Measurements from ENCODE around the gene FNIP2.

FNIP2 gene

GRCh38 chr4:158768555-158769174, at the start of gene FNIP2:
Gene FNIP2 (plus strand): TSS chr4:158769026. CDS start chr4:158769213, 187 bp downstream.
- Histone ChIP-seq H3K4me1 (ENCODE audit: low read depth, poor library complexity, severe bottlenecking) (peaks cover 21% of the 10 kb centered on the region), H3K79me2 (ENCODE audit: insufficient read depth, low read depth) (peaks cover 35% of the 10 kb centered on the region; the same call in 1 of the 2 replicates), H3K27me3 (ENCODE audit: insufficient read depth, low read depth) (no peaks in the 10 kb centered on the region; the same call in 1 of the 2 replicates), H4K20me1 (ENCODE audit: insufficient read depth) (no peaks in the 10 kb centered on the region), H3K4me2 (peak within 1 kb of the TSS; percentile 97), H2AFZ (ENCODE audit: low read depth) (peak within 1 kb of the TSS; percentile 94), H3K9ac (peak within 1 kb of the TSS; percentile 67), H3K4me3 (IDR thresholded peaks at IDR 0.05; ENCODE audit: insufficient read depth, low read depth, low read length) (no peak within 1 kb of the TSS), H3K27ac (peak within 1 kb of the TSS; percentile 33), H3K36me3 (ENCODE audit: insufficient read depth) (no peaks in the 10 kb centered on the region)
- TF ChIP-seq, protein P1, sequence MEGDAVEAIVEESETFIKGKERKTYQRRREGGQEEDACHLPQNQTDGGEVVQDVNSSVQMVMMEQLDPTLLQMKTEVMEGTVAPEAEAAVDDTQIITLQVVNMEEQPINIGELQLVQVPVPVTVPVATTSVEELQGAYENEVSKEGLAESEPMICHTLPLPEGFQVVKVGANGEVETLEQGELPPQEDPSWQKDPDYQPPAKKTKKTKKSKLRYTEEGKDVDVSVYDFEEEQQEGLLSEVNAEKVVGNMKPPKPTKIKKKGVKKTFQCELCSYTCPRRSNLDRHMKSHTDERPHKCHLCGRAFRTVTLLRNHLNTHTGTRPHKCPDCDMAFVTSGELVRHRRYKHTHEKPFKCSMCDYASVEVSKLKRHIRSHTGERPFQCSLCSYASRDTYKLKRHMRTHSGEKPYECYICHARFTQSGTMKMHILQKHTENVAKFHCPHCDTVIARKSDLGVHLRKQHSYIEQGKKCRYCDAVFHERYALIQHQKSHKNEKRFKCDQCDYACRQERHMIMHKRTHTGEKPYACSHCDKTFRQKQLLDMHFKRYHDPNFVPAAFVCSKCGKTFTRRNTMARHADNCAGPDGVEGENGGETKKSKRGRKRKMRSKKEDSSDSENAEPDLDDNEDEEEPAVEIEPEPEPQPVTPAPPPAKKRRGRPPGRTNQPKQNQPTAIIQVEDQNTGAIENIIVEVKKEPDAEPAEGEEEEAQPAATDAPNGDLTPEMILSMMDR (conservative IDR thresholded peaks at IDR 0.05; ENCODE audit: low read depth, low read length), result no peak

- no peak overlapping the region for H3K9ac ChIP-seq
- H3K36me3 ChIP-seq (ENCODE audit: insufficient read depth), result no peaks in the 10 kb centered on the region; the same call in 1 of the 2 replicates
- no peak overlapping the region for H2AFZ ChIP-seq (ENCODE audit: low read depth)
- H3K4me2 ChIP-seq, result peak overlapping the region; percentile 93
- H3K4me3 ChIP-seq (IDR thresholded peaks at IDR 0.05; ENCODE audit: insufficient read depth, low read depth, low read length), result no peak overlapping the region
- no peaks in the 10 kb centered on the region for H4K20me1 ChIP-seq (ENCODE audit: insufficient read depth)
- TF ChIP-seq, protein P1 (conservative IDR thresholded peaks at IDR 0.05; ENCODE audit: low read depth, low read length), result no peak
- H3K79me2 ChIP-seq (ENCODE audit: insufficient read depth, low read depth), result peaks cover 30% of the 10 kb centered on the region
- peaks cover 17% of the 10 kb centered on the region for H3K4me1 ChIP-seq (ENCODE audit: low read depth, poor library complexity, severe bottlenecking)
- H3K27ac ChIP-seq, result no peak overlapping the region
- no peaks in the 10 kb centered on the region for H3K27me3 ChIP-seq (ENCODE audit: insufficient read depth, low read depth)
Observed at GRCh38 chr4:158721680-158722079, 47.1 kb upstream of the FNIP2 start.

- Histone ChIP-seq H3K27me3 (ENCODE audit: insufficient read depth, low read depth) (no peaks in the 10 kb centered on the region), H3K4me3 (IDR thresholded peaks at IDR 0.05; ENCODE audit: insufficient read depth, low read depth, low read length) (peak overlapping the region; percentile 24), H2AFZ (ENCODE audit: low read depth) (peak overlapping the region; percentile 97), H3K4me1 (ENCODE audit: low read depth, poor library complexity, severe bottlenecking) (peaks cover 17% of the 10 kb centered on the region), H4K20me1 (ENCODE audit: insufficient read depth) (no peaks in the 10 kb centered on the region), H3K79me2 (ENCODE audit: insufficient read depth, low read depth) (peaks cover 30% of the 10 kb centered on the region), H3K4me2 (peak overlapping the region; percentile 93), H3K36me3 (ENCODE audit: insufficient read depth) (no peaks in the 10 kb centered on the region; the same call in 1 of the 2 replicates), H3K27ac (peak overlapping the region; percentile 97), H3K9ac (peak overlapping the region; percentile 82)
- TF ChIP-seq, protein P1 (conservative IDR thresholded peaks at IDR 0.05; ENCODE audit: low read depth, low read length), result no peak
Observed at GRCh38 chr4:158722291-158722916, 46.4 kb upstream of the FNIP2 start.

- peak within 1 kb of the TSS; percentile 59 for H3K4me3 ChIP-seq (IDR thresholded peaks at IDR 0.05; ENCODE audit: insufficient read depth, low read depth, low read length)
- no peaks in the 10 kb centered on the region for H3K27me3 ChIP-seq (ENCODE audit: insufficient read depth, low read depth)
Observed at GRCh38 chr4:158722917-158723793, 45.7 kb upstream of the FNIP2 start, which contains the start of gene PPID. Gene PPID (minus strand): TSS chr4:158723396. CDS start chr4:158723288, 108 bp downstream.

More at GRCh38 chr4:158722917-158723793, 45.7 kb upstream of the FNIP2 start, which contains the start of gene PPID:
- no peaks in the 10 kb centered on the region for H4K20me1 ChIP-seq (ENCODE audit: insufficient read depth)
- peaks cover 17% of the 10 kb centered on the region for H3K4me1 ChIP-seq (ENCODE audit: low read depth, poor library complexity, severe bottlenecking)
- TF ChIP-seq, protein P1 (conservative IDR thresholded peaks at IDR 0.05; ENCODE audit: low read depth, low read length), result no peak
- H3K27ac ChIP-seq, result peak within 1 kb of the TSS; percentile 97
- peaks cover 30% of the 10 kb centered on the region for H3K79me2 ChIP-seq (ENCODE audit: insufficient read depth, low read depth)
- peak within 1 kb of the TSS; percentile 93 for H3K4me2 ChIP-seq
- H2AFZ ChIP-seq (ENCODE audit: low read depth), result peak within 1 kb of the TSS; percentile 97
- peak within 1 kb of the TSS; percentile 82 for H3K9ac ChIP-seq
- no peaks in the 10 kb centered on the region for H3K36me3 ChIP-seq (ENCODE audit: insufficient read depth)

All from KMS-11 (cell line).